ENCODE data around the gene TSPAN14. TPM values are rescaled to one million over a fixed set of nuclear protein-coding genes. Genes with fewer than 3 reads are reported as not detected.
A peak's percentile ranks its signal among the peaks of the same experiment; 100 is the strongest.

TSPAN14 gene
- total RNA-seq, 2 experiments from 2014 or later: 17.0 to 33.4 TPM

- no peaks in the 10 kb centered on the region for H3K9me2 ChIP-seq (ENCODE audit: insufficient read depth, low read length)
- ChIA-PET POLR2A (interaction anchor here (0.6 to 1.2 kb wide), 4 partner anchors 8 to 46 kb away, joined by 3 to 8 read pairs (median 4); no protein-coding TSS in a partner anchor), CTCF (ENCODE audit: unreplicated experiment) (interaction anchor here (0.9 to 1.0 kb wide), 2 partner anchors 10 to 20 kb away, joined by 3 to 4 read pairs; no protein-coding TSS in a partner anchor)
Measured at GRCh38 chr10:80452640-80453039, 1.5 kb upstream of the TSPAN14 start.

GRCh38 chr10:80453056-80453841 is 861 bp upstream of the TSPAN14 start:
- peak overlapping the region; percentile 81; the same call in 1 of the 2 replicates for H2AFZ ChIP-seq (ENCODE audit: low read length)
- ChIA-PET CTCF (ENCODE audit: unreplicated experiment) (interaction anchor here (0.9 kb wide), 1 partner anchor 19 kb away, joined by 4 read pairs; no protein-coding TSS in a partner anchor), POLR2A (interaction anchor here (0.6 to 1.2 kb wide), 5 partner anchors 9 to 46 kb away, joined by 3 to 8 read pairs (median 3); no protein-coding TSS in a partner anchor)
- BruUV-seq (replicated peaks): no TSS peak
- peaks cover 12% of the 10 kb centered on the region for H4K20me1 ChIP-seq (ENCODE audit: insufficient read depth, low read length)
- H3K27ac ChIP-seq (ENCODE audit: low read depth, low read length, poor library complexity, severe bottlenecking): peak overlapping the region; percentile 16
- H3K9me3 ChIP-seq (ENCODE audit: low read length): no peaks in the 10 kb centered on the region
- intact Hi-C loops (cut with micrococcal nuclease; ENCODE audit: unreplicated experiment): no loop called here
- H3K9me2 ChIP-seq (ENCODE audit: insufficient read depth, low read length): no peaks in the 10 kb centered on the region
- no peaks in the 10 kb centered on the region for H3K36me3 ChIP-seq (ENCODE audit: insufficient read depth, low read length)
- H3K79me2 ChIP-seq (ENCODE audit: insufficient read depth, low read depth, low read length): peaks cover 36% of the 10 kb centered on the region
- peak overlapping the region; percentile 77 for H3K4me2 ChIP-seq (ENCODE audit: low read length)
- no peak for TF ChIP-seq EZH2phosphoT487 (IDR thresholded peaks at IDR 0.05; ENCODE audit: borderline replicate concordance, low read depth, low read length)
- peak; percentile 68 for TF ChIP-seq CTCF (conservative IDR thresholded peaks at IDR 0.05; ENCODE audit: low read length)
- no peak for DNase-seq (ENCODE audit: low spot score)
- peak overlapping the region; percentile 66 for H3K4me3 ChIP-seq (ENCODE audit: low read depth, low read length, poor library complexity, severe bottlenecking)
- H3K4me1 ChIP-seq (ENCODE audit: insufficient read depth, low read length, poor library complexity, severe bottlenecking): peaks cover 35% of the 10 kb centered on the region

More at GRCh38 chr10:80452640-80453039, 1.5 kb upstream of the TSPAN14 start:
- peaks cover 12% of the 10 kb centered on the region for H4K20me1 ChIP-seq (ENCODE audit: insufficient read depth, low read length)
- H3K4me1 ChIP-seq (ENCODE audit: insufficient read depth, low read length, poor library complexity, severe bottlenecking): peaks cover 29% of the 10 kb centered on the region
- H3K79me2 ChIP-seq (ENCODE audit: insufficient read depth, low read depth, low read length): peaks cover 30% of the 10 kb centered on the region
- H3K36me3 ChIP-seq (ENCODE audit: insufficient read depth, low read length): no peaks in the 10 kb centered on the region
- DNase-seq (ENCODE audit: low spot score): no peak
- no TSS peak for BruUV-seq (replicated peaks)
- H3K27ac ChIP-seq (ENCODE audit: low read depth, low read length, poor library complexity, severe bottlenecking): no peak overlapping the region
- no peak overlapping the region for H3K4me3 ChIP-seq (ENCODE audit: low read depth, low read length, poor library complexity, severe bottlenecking)
- H2AFZ ChIP-seq (ENCODE audit: low read length): no peak overlapping the region
- H3K9me3 ChIP-seq (ENCODE audit: low read length): no peaks in the 10 kb centered on the region
- TF ChIP-seq CTCF (conservative IDR thresholded peaks at IDR 0.05; ENCODE audit: low read length): no peak
- no peak for TF ChIP-seq EZH2phosphoT487 (IDR thresholded peaks at IDR 0.05; ENCODE audit: borderline replicate concordance, low read depth, low read length)
- no peak overlapping the region for H3K4me2 ChIP-seq (ENCODE audit: low read length)
- intact Hi-C loops (cut with micrococcal nuclease; ENCODE audit: unreplicated experiment): no loop called here
